ENCODE results near the gene ANKRD13A.

The ANKRD13A gene

DNA sequence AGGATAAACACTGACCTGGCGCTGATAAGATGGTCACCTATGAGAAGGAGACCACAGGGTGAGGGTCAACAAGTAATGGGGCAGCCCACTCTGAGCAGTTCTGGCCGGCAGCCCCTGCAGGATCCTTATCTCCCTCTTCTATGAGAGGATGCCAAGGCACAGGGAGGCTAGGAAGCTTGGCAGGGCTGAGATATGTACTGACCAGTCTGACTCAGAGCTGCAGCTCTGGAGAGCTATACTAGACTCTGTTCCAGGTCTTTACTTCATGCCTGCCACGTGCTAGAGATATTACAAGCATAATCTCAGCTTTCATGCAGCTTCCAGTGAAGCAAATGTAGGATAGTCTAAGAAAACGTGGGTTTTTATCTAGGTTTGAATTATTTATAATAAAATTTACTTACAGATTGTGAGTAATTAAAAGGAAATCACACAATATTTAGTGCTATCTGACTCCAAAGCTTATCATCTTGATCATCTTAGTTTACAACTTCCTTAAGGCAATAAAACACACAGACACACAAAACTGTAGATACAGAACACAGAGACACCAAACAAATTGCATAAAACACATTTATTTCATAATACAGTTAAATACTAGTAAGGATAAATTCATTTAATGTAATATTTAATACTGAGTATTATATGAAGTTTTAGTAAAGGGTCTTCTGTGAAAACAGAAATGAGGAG, 35.3 kb upstream of the ANKRD13A start:
- TF ChIP-seq, protein P1, sequence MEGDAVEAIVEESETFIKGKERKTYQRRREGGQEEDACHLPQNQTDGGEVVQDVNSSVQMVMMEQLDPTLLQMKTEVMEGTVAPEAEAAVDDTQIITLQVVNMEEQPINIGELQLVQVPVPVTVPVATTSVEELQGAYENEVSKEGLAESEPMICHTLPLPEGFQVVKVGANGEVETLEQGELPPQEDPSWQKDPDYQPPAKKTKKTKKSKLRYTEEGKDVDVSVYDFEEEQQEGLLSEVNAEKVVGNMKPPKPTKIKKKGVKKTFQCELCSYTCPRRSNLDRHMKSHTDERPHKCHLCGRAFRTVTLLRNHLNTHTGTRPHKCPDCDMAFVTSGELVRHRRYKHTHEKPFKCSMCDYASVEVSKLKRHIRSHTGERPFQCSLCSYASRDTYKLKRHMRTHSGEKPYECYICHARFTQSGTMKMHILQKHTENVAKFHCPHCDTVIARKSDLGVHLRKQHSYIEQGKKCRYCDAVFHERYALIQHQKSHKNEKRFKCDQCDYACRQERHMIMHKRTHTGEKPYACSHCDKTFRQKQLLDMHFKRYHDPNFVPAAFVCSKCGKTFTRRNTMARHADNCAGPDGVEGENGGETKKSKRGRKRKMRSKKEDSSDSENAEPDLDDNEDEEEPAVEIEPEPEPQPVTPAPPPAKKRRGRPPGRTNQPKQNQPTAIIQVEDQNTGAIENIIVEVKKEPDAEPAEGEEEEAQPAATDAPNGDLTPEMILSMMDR (IDR thresholded peaks at IDR 0.05; ENCODE audit: low read depth, low read length, missing control alignments): no peak
- DNase-seq (ENCODE audit: extremely low read depth, low read depth): no peak
- no peak overlapping the region for H3K4me3 ChIP-seq (replicated peaks; ENCODE audit: low read depth, low read length)

DNA sequence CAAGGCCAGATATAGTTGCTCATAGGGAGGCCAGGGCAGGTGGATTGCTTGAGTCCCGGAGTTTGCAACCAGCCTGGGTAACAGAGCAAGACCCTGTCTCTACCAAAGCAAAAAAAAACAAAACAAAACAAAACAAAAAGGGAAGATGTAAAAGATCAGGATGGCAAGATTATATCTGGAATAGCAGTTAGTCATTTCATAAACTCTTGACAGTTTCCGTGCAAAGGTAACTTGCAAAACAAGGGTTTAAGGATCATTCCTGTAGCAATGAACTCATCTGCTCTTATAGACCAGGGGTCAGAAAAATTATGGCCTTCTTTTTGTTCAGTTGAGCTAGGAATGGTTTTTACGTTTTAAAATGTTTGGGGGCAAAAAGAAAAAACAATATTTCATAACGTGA, 32.7 kb upstream of the ANKRD13A start:
- TF ChIP-seq, protein P1 (IDR thresholded peaks at IDR 0.05; ENCODE audit: low read depth, low read length, missing control alignments): no peak
- H3K4me3 ChIP-seq (replicated peaks; ENCODE audit: low read depth, low read length): no peak overlapping the region

DNA sequence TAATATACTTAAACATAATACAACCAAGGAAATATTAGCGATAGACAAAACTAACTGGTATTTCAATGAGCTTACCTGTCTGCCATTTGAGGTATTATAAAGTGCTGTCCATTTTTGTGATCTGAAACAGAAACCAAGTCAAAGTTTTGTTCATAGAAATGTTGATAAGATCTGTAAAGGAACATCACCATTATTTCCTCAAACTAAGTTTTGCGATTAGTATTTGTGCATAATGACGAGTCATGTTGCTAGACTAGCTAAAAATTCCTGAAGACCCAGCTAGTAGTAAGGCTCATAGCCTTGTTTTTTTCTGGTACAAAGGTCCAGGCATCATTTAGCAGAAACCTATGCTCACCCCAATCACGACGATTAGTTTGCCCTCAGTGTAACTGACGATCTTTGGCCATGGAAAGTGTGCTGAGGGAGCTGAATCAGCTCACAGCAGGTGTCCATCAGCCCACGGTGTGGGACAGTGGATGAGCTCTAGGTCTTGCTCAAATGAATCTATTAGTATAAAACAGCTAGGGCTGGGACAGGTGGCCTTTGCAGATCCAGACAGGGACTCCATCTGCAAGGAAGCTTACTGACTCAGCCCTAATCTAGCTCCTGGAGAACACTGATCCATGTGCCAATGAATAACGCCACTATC, 31.7 kb upstream of the ANKRD13A start:
- no peak overlapping the region for H3K4me3 ChIP-seq (replicated peaks; ENCODE audit: low read depth, low read length)
- TF ChIP-seq, protein P1 (IDR thresholded peaks at IDR 0.05; ENCODE audit: low read depth, low read length, missing control alignments): no peak

More for the DNA sequence above, 32.7 kb upstream of the ANKRD13A start:
- DNase-seq (ENCODE audit: extremely low read depth, low read depth): no peak

DNA sequence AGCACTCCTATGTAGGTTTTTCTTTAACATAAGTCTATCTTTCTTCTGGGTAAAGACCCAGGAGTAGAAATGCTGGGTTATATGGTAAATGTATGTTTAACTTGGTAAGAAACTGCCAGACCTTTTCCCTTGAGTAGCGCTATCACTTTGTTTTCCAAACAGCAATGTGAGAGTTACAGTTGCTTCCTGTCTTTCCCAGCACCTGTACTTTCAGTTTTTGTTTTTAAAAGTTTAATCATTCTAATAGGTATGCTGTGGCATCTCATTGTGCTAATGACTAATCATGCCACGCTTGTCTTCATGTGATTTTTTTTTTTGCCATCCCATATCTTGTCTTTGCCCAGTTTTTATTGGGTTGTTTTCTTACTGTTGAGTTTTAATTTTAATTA, 31.2 kb upstream of the ANKRD13A start:
- TF ChIP-seq, protein P1 (IDR thresholded peaks at IDR 0.05; ENCODE audit: low read depth, low read length, missing control alignments): no peak
- no peak overlapping the region for H3K4me3 ChIP-seq (replicated peaks; ENCODE audit: low read depth, low read length)
- DNase-seq (ENCODE audit: extremely low read depth, low read depth): no peak

More for the DNA sequence above, 31.7 kb upstream of the ANKRD13A start:
- DNase-seq (ENCODE audit: extremely low read depth, low read depth): no peak

DNA sequence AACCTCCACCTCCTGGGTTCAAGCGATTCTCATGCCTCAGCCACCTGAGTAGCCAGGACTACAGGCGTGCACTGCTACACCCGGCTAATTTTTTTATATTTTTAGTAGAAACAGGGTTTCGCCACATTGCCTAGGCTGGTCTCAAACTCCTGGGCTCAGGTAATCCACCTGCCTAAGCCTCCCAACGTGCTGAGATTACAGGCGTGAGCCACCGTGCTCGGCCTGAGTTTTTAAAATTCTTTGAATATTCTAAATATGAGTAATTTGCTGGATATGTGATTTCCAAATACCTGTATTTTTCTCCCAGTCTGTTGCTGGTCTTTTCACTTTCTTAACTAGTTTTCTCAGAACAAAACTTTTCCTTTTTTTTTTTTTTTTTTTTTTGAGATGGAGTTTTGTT, 30.4 kb upstream of the ANKRD13A start:
- TF ChIP-seq, protein P1 (IDR thresholded peaks at IDR 0.05; ENCODE audit: low read depth, low read length, missing control alignments): no peak
- DNase-seq (ENCODE audit: extremely low read depth, low read depth): no peak
- H3K4me3 ChIP-seq (replicated peaks; ENCODE audit: low read depth, low read length): no peak overlapping the region

DNA sequence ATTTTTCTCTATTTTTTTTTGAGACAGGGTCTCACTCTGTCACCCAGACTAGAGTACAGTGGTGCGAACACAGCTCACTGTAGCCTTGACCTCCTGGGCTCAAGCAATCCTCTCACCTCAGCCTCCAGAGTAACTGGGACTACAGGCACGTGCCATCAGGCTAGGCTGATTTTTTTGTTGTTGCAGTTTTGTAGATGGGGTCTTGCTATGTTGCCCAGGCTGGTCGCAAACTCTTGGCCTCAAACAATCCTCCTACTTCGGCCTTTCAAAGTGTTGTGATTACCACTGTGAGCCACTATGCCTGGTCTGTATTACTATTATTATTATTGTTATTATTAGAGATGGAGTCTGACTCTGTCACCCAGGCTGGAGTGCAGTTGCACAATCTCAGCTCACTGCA, 26.4 kb upstream of the ANKRD13A start:
- TF ChIP-seq, protein P1 (IDR thresholded peaks at IDR 0.05; ENCODE audit: low read depth, low read length, missing control alignments): no peak
- no peak overlapping the region for H3K4me3 ChIP-seq (replicated peaks; ENCODE audit: low read depth, low read length)
- no peak for DNase-seq (ENCODE audit: extremely low read depth, low read depth)
